A549 (cell line): Measurements from ENCODE around the gene TMEM167B.
"Not testable (repeated sequence)": the region's sequence is repeated elsewhere in the genome, so short reads cannot be mapped to it uniquely, and the experiment has no call there.

Source experiments
- CBX8 ChIP-seq: fragments of 200-600 bp; sonication (generic); IDR thresholded peaks from 2 replicates; pipeline ENCODE4 v1.6.1; 2016
- CEBPB ChIP-seq, 2 experiments: fragments of >200 bp in 1 of 2; sonication (Bioruptor Twin) in 1 of 2; formaldehyde crosslinking in 1 of 2; IDR thresholded peaks; 2 replicates each; pipeline ENCODE4 v1.6.1; 2012 to 2016
- NFE2L2 ChIP-seq: fragments of 150-350 bp; conservative IDR thresholded peaks from 2 replicates; pipeline ENCODE4 v1.6.1; 2014; ENCODE audit warnings: low read length
- NR3C1 ChIP-seq: fragments of >200 bp; sonication (Bioruptor Twin); formaldehyde crosslinking; IDR thresholded peaks from 3 replicates; pipeline ENCODE4 v1.6.1; 2017
- TF ChIP-seq, protein P1 (sequence below): fragments of 150-350 bp; IDR thresholded peaks from 2 replicates; pipeline ENCODE4 v1.6.1; 2014; ENCODE audit warnings: low read depth, mild to moderate bottlenecking, low read length
- TF ChIP-seq, protein P2 (sequence below): fragments of >200 bp; sonication (Bioruptor Twin); formaldehyde crosslinking; IDR thresholded peaks from 3 replicates; pipeline ENCODE4 v1.5.1; 2016
- TF ChIP-seq, protein P3 (sequence below): fragments of 200-600 bp; sonication (generic); IDR thresholded peaks from 2 replicates; pipeline ENCODE4 v1.6.1; 2016; ENCODE audit warnings: antibody characterized with exemption, mild to moderate bottlenecking, moderate library complexity
- TF ChIP-seq, protein P4 (sequence below): IDR thresholded peaks from 2 replicates; pipeline ENCODE4 v1.6.1; 2012

DNA sequence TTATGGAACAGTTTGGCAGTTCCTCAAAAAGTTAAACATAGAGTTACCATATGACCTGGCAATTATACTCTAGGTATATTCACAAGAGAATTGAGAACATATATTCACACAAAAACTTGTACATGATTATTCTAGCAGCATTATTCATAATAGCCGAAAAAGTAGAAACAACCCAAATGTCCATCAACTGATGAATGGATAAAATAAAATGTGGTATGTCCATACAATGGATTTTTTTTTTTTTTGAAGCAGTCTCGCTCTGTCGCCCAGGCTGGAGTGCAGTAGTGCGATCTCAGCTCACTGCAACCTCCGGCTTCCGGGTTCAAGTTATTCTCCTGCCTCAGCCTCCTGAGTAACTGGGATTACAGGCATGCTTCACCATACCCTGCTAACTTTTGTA lies 52.2 kb downstream of the TMEM167B start:
- TF ChIP-seq, protein P1, sequence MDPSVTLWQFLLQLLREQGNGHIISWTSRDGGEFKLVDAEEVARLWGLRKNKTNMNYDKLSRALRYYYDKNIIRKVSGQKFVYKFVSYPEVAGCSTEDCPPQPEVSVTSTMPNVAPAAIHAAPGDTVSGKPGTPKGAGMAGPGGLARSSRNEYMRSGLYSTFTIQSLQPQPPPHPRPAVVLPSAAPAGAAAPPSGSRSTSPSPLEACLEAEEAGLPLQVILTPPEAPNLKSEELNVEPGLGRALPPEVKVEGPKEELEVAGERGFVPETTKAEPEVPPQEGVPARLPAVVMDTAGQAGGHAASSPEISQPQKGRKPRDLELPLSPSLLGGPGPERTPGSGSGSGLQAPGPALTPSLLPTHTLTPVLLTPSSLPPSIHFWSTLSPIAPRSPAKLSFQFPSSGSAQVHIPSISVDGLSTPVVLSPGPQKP, result not testable (repeated sequence)
- not testable (repeated sequence) for TF ChIP-seq CEBPB (IDR thresholded peaks at IDR 0.05); CBX8; NFE2L2; NR3C1
- TF ChIP-seq, protein P2, sequence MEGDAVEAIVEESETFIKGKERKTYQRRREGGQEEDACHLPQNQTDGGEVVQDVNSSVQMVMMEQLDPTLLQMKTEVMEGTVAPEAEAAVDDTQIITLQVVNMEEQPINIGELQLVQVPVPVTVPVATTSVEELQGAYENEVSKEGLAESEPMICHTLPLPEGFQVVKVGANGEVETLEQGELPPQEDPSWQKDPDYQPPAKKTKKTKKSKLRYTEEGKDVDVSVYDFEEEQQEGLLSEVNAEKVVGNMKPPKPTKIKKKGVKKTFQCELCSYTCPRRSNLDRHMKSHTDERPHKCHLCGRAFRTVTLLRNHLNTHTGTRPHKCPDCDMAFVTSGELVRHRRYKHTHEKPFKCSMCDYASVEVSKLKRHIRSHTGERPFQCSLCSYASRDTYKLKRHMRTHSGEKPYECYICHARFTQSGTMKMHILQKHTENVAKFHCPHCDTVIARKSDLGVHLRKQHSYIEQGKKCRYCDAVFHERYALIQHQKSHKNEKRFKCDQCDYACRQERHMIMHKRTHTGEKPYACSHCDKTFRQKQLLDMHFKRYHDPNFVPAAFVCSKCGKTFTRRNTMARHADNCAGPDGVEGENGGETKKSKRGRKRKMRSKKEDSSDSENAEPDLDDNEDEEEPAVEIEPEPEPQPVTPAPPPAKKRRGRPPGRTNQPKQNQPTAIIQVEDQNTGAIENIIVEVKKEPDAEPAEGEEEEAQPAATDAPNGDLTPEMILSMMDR, result not testable (repeated sequence)
- TF ChIP-seq, protein P3, sequence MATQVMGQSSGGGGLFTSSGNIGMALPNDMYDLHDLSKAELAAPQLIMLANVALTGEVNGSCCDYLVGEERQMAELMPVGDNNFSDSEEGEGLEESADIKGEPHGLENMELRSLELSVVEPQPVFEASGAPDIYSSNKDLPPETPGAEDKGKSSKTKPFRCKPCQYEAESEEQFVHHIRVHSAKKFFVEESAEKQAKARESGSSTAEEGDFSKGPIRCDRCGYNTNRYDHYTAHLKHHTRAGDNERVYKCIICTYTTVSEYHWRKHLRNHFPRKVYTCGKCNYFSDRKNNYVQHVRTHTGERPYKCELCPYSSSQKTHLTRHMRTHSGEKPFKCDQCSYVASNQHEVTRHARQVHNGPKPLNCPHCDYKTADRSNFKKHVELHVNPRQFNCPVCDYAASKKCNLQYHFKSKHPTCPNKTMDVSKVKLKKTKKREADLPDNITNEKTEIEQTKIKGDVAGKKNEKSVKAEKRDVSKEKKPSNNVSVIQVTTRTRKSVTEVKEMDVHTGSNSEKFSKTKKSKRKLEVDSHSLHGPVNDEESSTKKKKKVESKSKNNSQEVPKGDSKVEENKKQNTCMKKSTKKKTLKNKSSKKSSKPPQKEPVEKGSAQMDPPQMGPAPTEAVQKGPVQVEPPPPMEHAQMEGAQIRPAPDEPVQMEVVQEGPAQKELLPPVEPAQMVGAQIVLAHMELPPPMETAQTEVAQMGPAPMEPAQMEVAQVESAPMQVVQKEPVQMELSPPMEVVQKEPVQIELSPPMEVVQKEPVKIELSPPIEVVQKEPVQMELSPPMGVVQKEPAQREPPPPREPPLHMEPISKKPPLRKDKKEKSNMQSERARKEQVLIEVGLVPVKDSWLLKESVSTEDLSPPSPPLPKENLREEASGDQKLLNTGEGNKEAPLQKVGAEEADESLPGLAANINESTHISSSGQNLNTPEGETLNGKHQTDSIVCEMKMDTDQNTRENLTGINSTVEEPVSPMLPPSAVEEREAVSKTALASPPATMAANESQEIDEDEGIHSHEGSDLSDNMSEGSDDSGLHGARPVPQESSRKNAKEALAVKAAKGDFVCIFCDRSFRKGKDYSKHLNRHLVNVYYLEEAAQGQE, result not testable (repeated sequence)
- TF ChIP-seq, protein P4, sequence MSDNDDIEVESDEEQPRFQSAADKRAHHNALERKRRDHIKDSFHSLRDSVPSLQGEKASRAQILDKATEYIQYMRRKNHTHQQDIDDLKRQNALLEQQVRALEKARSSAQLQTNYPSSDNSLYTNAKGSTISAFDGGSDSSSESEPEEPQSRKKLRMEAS, result not testable (repeated sequence)
